Peyer's patch (tissue), 4 donors: ENCODE results near the gene ERC2. TPM values are rescaled to one million over a fixed set of nuclear protein-coding genes. Genes with fewer than 3 reads are reported as not detected.

ENCODE experiments used
- DNase-seq, 3 donors: peaks; one replicate each; pipeline ENCODE4 v3.0.0-alpha.2; 2017 to 2019
- H3K27ac ChIP-seq, 4 donors: fragments of 200-600 bp; sonication (generic); one replicate each; pipeline ENCODE4 v1.5.1; 2016 to 2019
- H3K27me3 ChIP-seq, 2 donors: fragments of 200-600 bp; sonication (generic); one replicate each; pipeline ENCODE4 v1.5.1; 2019
- H3K36me3 ChIP-seq, 3 donors: fragments of 200-600 bp; sonication (generic); one replicate each; pipeline ENCODE4 v1.5.1; 2016 to 2019
- H3K4me1 ChIP-seq, 4 donors: fragments of 200-600 bp; sonication (generic); one replicate each; pipeline ENCODE4 v1.5.1; 2016 to 2019
- H3K4me3 ChIP-seq, 4 donors: fragments of 200-600 bp; sonication (generic); 1 replicate in 3 of 4; 2 replicates in 1 of 4; pipeline ENCODE4 v1.5.1; 2016 to 2019; ENCODE audit warnings: mild to moderate bottlenecking in 1 of 4
- H3K9me3 ChIP-seq, 4 donors: fragments of 200-600 bp; sonication (generic); one replicate each; pipeline ENCODE4 v1.5.1; 2016 to 2019; ENCODE audit warnings: mild to moderate bottlenecking in 1 of 4
- POLR2A ChIP-seq, 2 donors: fragments of 450-650 bp; IDR thresholded peaks; one replicate each; pipeline ENCODE4 v1.5.1; 2017; ENCODE audit warnings: antibody characterized with exemption in 2 of 2, mild to moderate bottlenecking in 2 of 2, moderate library complexity in 2 of 2
- total RNA-seq, 4 donors: library from RNA; depleted of rRNA; stranded (reverse); fragments of >200 nt; gene quantifications; one replicate each; pipeline ENCODE4 v1.1.0, GENCODE V29; 2016
- TF ChIP-seq, protein P1 (sequence below), 6 experiments: fragments of 450-650 bp in 4 of 6; fragments of 200-600 bp in 2 of 6; sonication (generic) in 1 of 6; IDR thresholded peaks; one replicate each; pipeline ENCODE4 v1.5.1; 2017 to 2019; ENCODE audit warnings: antibody characterized with exemption in 6 of 6, mild to moderate bottlenecking in 3 of 6, moderate library complexity in 1 of 6

The ERC2 gene
- total RNA-seq, 4 donors from 2014 or later, result 0.18 to 0.83 TPM; not detected in 2

DNA sequence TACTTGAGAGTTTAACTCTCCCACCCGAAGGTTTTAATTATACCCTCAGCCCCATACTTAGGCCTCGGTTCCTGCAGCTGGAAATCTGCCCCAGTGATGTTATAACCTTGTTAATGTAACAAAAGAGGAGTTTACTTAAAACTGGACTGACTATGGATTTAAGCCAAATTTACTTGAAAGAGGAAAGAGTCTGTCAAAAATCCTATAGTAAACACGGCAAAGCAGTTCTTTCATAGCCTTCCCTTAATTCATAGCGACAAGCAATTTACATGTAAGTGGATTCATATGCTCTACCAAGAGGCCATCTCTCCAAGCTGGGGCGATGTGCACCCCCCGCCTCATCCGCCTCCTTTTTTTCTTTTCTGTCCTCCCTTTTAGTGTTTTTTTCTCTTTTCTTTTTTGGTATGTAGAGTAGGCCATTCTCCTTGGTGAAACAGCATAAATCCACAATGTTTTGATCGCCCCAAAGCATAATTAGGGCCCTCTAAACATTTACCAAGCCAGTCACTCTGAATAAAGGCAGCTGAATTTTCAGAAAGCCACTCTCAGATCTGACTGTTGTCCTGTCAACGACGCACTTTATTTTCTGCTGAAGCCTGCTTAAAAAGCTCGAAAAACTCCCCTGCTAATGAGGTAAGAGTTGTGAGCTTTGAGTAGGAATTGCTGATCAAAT, 608.1 kb downstream of the ERC2 start:
- Histone ChIP-seq H3K27me3 (no peaks in the 10 kb centered on the region), H3K27ac (no peak overlapping the region), H3K9me3 (no peaks in the 10 kb centered on the region), H3K36me3 (no peaks in the 10 kb centered on the region), H3K4me1 (no peaks in the 10 kb centered on the region), H3K4me3 (no peak overlapping the region)
- DNase-seq, result no peak
- TF ChIP-seq, protein P1, sequence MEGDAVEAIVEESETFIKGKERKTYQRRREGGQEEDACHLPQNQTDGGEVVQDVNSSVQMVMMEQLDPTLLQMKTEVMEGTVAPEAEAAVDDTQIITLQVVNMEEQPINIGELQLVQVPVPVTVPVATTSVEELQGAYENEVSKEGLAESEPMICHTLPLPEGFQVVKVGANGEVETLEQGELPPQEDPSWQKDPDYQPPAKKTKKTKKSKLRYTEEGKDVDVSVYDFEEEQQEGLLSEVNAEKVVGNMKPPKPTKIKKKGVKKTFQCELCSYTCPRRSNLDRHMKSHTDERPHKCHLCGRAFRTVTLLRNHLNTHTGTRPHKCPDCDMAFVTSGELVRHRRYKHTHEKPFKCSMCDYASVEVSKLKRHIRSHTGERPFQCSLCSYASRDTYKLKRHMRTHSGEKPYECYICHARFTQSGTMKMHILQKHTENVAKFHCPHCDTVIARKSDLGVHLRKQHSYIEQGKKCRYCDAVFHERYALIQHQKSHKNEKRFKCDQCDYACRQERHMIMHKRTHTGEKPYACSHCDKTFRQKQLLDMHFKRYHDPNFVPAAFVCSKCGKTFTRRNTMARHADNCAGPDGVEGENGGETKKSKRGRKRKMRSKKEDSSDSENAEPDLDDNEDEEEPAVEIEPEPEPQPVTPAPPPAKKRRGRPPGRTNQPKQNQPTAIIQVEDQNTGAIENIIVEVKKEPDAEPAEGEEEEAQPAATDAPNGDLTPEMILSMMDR (IDR thresholded peaks at IDR 0.05), result no peak
- TF ChIP-seq POLR2A (IDR thresholded peaks at IDR 0.05), result no peak

GRCh38 chr3:55859305-55859704, 609.0 kb downstream of the ERC2 start:
- Histone ChIP-seq H3K9me3 (no peaks in the 10 kb centered on the region), H3K27ac (no peak overlapping the region), H3K4me3 (no peak overlapping the region), H3K4me1 (no peaks in the 10 kb centered on the region), H3K27me3 (no peaks in the 10 kb centered on the region), H3K36me3 (no peaks in the 10 kb centered on the region)
- no peak for DNase-seq
- TF ChIP-seq, protein P1 (IDR thresholded peaks at IDR 0.05), result no peak
- no peak for TF ChIP-seq POLR2A (IDR thresholded peaks at IDR 0.05)

DNA sequence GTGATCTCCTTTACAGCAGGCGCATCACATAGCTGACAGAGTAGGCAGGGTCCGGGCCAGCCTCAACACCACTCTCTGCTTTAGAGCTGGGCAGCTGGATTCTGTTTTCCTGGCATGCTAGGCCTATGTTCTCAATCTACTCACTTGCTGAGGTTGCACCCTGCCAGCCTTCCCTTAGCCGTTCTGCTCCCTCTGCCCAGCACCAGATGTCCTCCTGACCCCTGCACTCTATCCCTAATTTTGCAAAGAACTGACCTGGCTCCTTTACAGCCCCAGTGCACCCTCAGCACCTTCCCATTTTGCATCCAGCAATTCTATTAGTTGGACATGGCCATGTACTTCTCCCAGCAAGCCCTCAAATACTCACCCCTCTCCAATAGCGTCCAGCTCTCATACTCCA, 609.5 kb downstream of the ERC2 start:
- Histone ChIP-seq H3K4me3 (no peak overlapping the region), H3K9me3 (no peaks in the 10 kb centered on the region), H3K4me1 (no peaks in the 10 kb centered on the region), H3K27me3 (no peaks in the 10 kb centered on the region), H3K36me3 (no peaks in the 10 kb centered on the region), H3K27ac (no peak overlapping the region)
- DNase-seq, result no peak
- TF ChIP-seq, protein P1 (IDR thresholded peaks at IDR 0.05), result no peak
- TF ChIP-seq POLR2A (IDR thresholded peaks at IDR 0.05), result no peak

DNA sequence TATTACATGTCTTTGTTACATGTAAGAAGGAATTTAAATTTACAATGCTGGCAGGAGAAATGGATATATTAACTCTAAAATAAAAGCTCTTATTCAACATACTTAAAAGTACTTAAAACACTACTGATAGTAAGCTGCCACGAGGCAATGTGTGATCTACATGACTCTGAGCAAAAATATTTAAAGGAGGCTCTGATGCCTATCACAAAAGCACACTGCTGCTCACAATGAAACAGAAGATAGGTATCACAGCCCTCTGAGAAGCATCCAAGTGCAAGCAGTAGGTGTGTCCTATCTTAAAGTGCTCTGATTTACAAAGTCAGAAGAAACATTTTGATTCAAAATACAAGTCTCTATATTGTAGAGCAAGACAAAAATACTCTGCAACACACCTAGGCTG, 610.0 kb downstream of the ERC2 start:
- Histone ChIP-seq H3K4me3 (no peak overlapping the region), H3K4me1 (no peaks in the 10 kb centered on the region), H3K27me3 (no peaks in the 10 kb centered on the region), H3K9me3 (no peaks in the 10 kb centered on the region), H3K27ac (no peak overlapping the region), H3K36me3 (no peaks in the 10 kb centered on the region)
- DNase-seq, result no peak
- TF ChIP-seq, protein P1 (IDR thresholded peaks at IDR 0.05), result no peak
- no peak for TF ChIP-seq POLR2A (IDR thresholded peaks at IDR 0.05)

- Histone ChIP-seq H3K4me3 (no peak overlapping the region), H3K4me1 (no peaks in the 10 kb centered on the region), H3K9me3 (no peaks in the 10 kb centered on the region), H3K27ac (no peak overlapping the region), H3K36me3 (no peaks in the 10 kb centered on the region), H3K27me3 (no peaks in the 10 kb centered on the region)
- TF ChIP-seq, protein P1 (IDR thresholded peaks at IDR 0.05), result no peak
- TF ChIP-seq POLR2A (IDR thresholded peaks at IDR 0.05), result no peak
- no peak for DNase-seq
Observed at GRCh38 chr3:55857633-55858032, 610.6 kb downstream of the ERC2 start.

DNA sequence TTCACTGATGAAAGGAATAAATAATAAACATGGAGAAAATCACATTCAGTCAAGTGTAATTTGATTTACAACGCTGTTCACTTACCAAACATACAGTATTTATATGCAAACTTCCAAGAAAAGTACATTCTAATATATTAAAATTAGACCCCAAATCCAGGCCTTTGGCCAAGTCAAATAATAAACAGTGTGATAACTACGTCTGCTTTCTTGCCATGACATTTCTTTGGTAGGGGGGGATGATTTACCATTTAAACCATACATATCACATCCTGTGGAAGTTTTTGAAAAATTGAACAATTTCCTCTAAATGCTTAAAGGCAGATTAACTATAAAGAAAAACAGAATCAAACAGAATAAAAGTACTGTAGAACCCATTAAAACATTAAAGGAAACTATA, 613.0 kb downstream of the ERC2 start:
- no peaks in the 10 kb centered on the region for H3K9me3 ChIP-seq
- H3K27me3 ChIP-seq, result no peaks in the 10 kb centered on the region
- no peaks in the 10 kb centered on the region for H3K4me1 ChIP-seq
- no peak for DNase-seq
- no peak overlapping the region for H3K27ac ChIP-seq
- TF ChIP-seq POLR2A (IDR thresholded peaks at IDR 0.05), result no peak
- TF ChIP-seq, protein P1 (IDR thresholded peaks at IDR 0.05), result no peak
- no peak overlapping the region for H3K4me3 ChIP-seq
- H3K36me3 ChIP-seq, result no peaks in the 10 kb centered on the region
